ENCODE measurements around the gene ZFP90.
"Not testable (repeated sequence)": the region's sequence is repeated elsewhere in the genome, so short reads cannot be mapped to it uniquely, and the experiment has no call there.

Gene ZFP90

DNA sequence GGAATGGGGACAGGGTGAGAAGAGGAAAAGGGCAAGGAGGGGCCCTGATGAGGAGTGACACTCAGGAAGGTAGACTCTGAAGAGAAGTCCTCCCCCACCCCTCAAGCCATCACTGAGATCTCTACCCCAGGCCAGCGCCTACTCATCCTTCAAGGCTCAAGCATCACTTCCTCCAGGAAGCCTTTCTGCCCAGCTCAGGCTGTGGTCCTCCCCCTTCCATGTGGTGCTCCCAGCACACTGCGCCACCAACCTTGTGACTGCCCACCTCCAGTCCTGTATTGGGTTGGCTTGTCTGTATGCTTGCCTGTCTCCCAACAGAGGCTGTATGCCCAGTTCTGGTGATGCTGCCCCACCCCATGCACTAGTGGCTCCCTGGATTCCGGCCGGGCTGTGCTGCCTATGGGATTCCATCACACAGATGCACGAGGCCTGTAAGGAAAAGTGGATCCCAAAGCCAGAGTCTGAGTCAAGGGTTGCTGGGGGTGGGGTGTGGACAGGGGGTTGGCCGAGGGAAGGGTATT lies 19.8 kb upstream of the ZFP90 start:
- DNase-seq, result no peak

DNA sequence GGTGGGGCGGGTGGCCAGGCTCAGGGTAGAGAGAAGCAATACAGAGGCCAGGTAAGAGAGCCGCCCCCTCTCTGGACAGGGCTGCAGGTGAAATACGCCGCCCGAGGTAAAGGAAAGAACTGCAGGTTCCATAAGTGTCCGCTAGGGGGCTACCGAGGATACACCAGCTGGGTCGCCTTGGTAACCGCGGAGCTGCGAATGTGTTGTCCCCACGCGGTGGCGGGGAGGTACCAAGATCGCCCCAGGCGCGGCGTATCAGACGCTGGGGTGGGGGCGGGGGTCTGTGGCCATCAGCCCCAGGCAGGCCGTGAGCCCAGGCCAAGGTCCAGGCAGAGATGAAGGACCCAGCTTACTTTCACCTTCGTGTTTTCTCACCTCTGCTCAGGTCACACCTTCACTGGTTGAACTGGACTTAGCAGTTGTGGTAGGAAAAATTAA lies 18.4 kb upstream of the ZFP90 start:
- DNase-seq, result peak; percentile 89

DNA sequence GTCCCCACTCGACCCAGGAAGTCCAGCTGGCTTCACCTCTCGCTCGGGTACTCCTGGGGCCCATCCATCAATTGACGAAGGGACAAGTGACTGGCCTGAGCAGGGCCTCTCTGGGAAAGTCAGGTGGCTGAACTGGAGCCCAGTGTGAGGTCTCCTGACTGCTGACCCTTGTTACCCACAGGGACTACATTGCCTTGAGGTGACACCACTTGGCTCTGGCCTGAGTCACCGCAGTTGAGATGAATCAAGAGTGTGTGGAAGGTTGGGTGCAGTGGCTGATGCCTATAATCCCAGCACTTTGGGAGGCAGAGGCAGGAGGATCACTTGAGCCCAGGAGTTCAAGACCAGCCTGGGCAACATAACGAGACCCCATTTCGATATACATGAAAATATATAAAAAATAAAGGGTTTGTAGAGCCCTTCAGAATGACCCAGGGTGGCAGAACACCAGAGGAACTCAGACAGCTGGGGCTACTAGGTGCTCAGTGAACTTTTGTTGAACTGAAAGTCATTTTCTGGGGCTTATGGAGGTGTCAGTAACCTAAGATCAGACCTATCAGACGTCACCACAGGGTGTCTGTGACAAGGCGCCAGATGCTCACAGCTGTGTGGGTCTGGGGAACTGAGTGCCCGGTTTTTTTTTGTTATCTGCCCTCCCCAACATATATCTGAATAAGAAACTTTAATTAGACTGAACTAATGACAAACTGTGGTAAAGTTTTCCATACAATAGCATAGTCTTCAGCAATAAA lies 14.8 kb upstream of the ZFP90 start:
- no peak for DNase-seq

DNA sequence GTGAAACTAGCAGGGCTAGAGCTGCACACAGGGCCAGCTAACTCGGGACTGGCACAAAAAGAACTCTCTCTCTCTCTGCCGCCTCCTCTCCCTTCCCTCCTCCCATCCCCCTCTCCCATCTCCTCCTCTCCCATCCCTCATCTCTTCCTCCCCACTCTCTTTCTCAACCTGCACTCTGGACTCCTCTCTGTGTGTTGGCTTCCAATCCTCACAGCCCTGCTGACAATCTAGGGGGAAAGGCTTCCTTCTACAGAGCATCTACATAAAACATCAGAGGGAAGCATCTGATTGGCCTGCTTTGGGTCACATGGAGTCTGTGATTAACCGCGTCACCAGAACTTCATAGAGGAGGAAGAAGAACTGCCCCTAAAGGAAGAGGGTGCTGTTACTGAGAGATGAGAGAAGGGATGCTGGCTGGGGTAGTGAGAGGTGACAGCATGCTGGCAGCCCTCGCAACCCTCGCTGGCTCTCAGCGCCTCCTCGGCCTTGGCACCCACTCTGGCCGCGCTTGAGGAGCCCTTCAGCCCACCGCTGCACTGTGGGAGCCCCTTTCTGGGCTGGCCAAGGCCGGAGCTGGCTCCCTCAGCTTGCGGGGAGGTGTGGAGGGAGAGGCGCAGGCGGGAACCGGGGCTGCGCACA lies 12.8 kb upstream of the ZFP90 start:
- no peak for DNase-seq

DNA sequence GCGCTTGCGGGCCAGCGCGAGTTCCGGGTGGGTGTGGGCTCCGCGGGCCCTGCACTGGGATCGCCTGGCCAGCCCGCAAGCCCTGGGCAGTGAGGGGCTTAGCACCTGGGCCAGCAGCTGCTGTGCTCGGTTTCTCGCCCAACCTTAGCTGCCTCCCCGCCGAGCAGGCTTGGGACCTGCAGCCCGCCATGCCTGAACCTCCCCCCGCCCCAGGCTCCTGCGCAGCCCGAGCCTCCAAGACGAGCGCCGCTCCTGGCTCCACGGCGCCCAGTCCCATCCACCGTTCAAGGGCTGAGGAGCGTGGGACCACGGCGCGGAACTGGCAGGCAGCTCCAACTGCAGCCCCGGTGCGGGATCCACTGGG lies 12.3 kb upstream of the ZFP90 start:
- no peak for DNase-seq

DNA sequence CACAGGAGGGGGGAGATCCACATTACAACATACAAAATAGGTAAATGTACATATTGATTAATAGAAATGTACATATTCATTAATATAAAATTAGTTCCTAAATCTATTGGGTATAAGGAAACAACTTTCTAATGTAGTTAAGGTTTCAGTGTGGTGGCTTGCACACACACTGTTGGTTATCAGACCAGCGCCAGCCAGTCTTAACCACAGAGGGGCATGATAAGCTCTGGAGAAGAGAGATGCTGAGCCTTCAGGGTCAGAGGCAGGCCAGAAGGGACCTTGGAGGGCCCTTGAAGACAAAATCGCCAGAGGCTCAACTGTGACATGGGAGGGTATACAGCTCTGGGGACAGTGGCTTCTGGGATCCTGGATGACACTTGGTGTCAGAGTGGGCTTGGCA lies 10.9 kb upstream of the ZFP90 start:
- no peak for DNase-seq

DNA sequence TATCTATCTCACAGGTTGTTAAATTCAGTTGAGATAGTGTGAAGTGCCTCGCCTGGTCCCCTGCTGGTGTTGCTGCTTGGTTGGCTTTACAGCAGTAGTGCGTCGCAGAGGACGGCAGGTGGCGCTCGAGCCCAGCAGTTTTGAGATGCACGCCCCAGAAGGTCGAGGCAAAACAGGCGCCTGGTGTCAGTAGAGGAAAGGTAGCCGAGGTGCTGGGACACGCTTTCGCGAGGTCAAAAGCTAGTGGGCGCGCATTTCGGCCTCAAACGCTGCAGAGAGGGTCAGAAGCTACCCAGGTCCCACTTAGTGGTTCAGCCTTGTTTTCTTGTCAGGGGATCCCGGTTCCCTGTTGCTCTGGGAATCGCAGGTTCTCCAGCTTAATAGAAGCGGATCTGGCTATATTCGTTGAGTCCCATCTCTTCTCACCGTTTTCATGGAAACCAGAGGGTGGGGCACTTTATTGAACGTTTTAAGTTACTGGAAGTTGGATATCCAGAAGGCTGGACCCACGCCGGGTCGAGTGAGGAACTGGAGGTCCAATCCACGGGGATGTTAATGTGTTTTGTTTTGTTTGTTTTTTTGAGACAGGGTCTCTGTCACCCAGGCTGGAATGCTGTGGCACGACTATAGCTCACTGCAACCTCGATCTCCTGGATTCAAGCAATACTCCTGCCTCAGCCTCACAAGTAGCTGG lies 10.3 kb upstream of the ZFP90 start:
- DNase-seq, result peak; percentile 88

DNA sequence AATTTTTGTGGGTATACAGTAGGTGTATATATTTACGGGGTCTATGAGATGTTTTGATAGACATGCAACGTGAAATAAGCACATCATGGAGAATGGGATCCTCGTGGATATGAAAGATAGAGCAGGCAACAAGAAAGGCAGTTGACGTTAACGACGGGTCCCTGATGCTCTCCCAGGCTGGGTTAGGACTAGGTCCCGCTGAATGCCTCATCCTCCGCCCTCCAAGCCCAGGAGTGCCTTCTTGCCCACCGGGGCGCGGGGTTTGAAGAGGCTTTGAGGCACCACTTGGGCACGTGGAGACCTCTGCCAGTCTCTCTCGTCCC lies 9.5 kb upstream of the ZFP90 start:
- DNase-seq, result no peak

DNA sequence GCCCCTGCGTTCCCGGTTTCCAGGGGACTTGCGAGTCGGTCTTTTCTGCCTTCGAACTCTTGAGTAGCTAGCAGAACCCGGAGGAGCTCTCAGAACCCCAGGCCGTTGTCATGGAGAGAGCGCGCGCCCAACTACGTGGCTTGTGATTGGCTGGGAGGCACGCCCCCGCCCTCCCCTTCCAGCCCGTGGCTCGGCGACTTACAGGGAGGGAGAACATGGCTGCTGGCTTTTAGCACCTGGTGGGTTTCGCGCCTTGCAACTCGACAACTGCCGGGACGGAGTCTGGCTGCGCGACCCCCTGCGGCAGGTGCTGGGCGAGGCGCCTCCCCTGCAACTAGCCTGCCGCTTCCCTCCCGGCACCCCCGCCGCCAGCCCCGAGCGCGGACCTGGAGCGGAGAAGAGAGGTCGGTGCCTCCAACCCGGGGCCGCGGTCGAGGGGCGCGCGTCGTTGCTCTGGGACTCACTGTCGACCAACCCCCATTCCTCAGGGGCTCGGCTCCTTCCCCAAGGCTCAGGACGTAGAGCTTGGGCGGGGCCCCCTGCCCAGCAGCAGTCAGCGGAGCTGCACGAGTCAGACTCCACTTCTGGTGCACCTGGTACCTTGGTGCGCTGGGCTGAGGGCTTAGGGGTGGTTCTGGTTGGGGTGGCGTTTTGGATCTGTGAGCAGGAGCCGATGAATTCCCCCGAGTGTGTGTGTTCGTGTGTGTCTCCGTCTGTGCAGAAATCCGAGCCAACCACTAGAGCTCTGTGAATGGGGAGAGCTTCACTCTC lies 9.0 kb upstream of the ZFP90 start:
- DNase-seq, result peak; percentile 90

DNA sequence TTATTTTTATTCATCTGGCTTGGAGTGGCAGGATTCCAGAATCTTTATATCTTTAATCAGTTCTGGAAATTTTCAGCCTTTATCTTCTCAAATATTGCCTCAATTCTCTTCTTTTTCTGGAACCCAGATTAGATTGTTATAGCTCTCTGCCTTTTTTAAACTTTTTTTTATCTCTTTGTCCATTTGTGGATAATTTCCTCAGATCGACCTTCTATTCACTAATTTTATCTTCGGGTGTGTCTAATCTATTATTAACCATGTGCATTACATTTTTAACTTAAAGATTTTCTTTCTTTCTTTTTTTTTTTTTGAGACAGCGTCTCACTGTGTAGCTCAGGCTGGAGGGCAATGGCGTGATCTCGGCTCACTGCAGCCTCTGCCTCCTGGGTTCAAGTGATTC lies 5.2 kb upstream of the ZFP90 start:
- DNase-seq, result no peak

DNA sequence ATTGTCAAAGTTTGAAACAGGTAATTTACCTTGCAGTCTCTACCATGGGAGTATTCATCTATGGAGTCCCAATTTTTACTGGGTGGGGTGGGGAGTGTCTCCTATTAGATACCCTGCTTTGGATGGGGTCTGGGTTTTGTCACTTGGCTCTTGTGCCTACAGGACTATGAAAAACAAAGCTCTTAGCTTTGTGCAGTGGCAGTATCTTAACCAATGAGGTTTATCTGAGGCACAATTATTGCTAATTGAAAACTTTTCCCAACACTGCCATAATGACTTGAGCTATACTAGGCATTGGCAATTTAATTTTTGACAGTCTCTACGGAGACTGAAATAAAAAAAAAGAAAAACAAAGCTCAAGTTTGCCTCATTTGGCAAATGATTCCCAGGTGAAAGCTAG lies 3.8 kb upstream of the ZFP90 start:
- no peak for DNase-seq

DNA sequence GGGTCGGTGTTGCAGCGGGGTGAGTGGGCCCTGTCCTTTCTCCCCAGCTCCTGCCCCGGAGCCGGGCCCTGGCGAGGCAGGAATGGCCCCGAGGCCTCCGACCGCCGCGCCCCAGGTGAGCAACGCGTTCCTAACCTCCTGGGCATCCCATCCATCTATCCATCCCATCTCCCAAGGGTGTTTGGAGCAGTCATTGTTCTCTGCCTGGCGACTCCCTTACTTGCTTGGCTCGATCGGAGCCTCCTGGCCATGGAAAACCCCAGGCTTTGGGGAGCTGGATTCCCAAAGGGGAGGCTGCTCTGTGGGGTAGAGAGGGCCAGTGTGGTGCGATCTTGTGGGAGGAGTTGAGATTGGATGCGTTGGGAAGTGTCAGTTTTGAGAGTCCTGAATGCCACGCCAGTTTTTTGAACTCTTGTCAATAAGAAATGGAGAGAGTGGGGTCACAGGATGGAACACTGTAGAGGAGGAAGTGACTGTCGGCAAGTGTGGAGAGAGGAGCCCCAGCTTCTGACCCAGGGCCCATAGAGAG lies 684 bp downstream of the ZFP90 start:
- DNase-seq, result no peak

DNA sequence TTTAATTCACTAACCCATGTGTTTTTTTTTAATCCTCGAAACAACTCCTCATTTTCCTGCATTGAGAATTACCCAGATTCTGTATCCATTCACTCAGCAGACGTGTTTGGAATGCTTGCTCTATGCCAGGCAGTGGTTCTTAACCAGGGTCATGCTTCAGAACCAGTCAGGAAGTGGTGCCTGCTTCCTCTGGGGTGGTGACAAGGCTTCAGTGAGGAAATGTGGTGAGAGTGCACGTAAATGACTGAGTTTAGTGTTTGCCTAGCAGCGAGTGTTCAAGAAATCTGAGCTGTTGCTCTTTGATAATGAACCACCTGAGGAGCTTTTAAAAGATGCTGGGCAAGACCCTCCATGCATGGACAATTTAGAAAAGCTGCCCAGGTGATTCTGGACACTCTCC lies 9.9 kb downstream of the ZFP90 start:
- DNase-seq, result peak; percentile 26

DNA sequence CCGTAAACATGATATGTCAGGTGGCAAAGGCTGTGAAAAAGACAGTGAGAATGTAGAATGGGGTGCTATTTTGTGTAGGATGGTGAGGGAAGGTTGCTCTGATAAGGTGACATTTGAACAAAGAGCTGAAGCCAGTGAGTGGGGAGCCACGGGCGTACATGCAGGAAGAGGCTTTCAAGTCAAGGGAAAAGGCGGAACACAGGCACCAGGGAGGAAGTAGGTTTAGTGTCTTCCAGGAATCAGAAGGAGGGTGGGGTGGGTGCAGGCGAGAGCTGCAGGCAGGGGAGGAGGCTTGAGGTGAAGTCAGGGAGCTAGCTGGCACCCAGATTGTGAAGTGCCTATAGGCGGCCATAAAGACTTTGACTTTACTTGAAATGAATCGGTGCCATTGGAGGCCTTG lies 14.1 kb downstream of the ZFP90 start:
- DNase-seq, result no peak

DNA sequence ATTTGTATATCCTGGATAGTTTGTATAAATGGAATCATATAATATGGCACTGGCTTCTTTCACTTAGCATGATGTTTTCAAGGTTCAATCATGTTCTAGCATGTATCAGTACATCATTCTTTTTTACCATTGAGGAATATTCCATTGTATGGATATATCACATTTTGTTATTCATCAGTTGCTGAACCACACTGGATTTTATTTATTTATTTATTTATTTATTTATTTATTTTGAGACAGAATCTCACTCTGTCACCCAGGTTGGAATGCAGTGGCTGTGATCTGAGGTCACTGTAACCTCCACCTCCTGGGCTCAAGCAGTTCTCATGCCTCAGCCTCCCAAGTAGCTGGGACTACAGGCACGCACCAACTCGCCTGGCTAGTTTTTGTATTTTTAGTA lies 21.2 kb downstream of the ZFP90 start:
- DNase-seq, result not testable (repeated sequence)

DNA sequence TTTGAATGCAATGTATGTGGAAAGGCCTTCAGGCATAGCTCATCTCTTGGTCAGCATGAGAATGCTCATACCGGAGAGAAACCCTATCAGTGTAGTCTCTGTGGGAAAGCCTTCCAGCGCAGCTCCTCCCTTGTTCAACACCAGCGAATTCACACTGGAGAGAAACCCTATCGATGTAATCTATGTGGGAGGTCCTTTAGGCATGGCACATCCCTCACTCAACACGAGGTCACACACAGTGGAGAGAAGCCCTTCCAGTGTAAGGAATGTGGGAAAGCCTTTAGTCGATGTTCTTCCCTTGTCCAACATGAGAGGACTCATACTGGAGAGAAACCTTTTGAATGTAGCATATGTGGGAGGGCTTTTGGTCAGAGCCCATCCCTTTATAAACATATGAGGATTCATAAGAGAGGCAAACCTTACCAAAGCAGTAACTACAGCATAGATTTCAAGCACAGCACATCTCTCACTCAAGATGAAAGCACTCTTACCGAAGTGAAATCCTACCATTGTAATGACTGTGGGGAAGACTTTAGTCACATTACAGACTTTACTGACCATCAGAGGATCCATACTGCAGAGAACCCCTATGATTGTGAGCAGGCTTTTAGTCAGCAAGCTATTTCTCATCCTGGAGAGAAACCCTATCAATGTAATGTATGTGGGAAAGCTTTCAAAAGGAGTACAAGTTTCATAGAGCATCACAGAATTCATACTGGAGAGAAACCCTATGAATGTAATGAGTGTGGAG lies 24.7 kb downstream of the ZFP90 start:
- no peak for DNase-seq

DNA sequence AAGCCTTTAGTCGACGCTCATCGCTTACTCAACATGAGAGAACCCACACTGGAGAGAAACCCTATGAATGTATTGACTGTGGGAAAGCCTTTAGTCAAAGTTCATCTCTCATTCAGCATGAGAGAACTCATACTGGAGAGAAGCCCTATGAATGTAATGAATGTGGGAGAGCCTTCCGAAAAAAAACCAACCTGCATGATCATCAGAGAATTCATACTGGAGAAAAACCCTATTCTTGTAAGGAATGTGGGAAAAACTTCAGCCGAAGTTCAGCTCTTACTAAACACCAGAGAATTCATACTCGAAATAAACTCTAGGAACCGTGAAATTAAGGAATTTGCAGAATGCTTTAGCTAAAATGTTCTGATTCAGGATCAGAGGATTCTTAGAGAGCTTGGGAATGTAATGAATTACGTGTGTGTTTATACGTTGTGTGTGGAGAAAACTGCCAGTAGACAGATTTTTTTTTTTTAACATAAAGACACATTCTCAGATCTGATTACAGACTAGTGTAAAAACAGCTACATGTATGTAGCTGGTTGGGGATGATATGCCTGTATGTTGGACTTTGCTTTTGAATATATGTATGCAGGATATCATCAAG lies 25.4 kb downstream of the ZFP90 start:
- DNase-seq, result no peak

DNA sequence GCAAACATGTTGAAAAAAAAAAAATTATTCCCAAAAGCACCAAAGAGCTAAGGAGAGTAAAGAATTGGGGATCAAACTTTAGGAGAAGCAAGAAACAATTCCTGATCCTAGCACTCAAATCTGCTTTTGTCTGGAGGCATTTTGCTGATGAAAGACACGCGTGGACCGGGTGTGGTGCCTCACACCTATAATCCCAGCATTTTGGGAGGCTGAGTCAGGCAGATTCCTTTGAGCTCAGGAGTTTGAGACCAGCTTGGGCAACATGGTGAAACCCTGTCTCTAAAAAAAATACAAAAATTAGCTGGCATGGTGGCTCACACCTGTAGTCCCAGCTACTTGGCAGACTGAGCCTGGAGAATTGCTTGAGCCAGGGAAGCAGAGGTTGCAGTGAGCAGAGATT lies 35.4 kb downstream of the ZFP90 start:
- DNase-seq, result no peak

DNA sequence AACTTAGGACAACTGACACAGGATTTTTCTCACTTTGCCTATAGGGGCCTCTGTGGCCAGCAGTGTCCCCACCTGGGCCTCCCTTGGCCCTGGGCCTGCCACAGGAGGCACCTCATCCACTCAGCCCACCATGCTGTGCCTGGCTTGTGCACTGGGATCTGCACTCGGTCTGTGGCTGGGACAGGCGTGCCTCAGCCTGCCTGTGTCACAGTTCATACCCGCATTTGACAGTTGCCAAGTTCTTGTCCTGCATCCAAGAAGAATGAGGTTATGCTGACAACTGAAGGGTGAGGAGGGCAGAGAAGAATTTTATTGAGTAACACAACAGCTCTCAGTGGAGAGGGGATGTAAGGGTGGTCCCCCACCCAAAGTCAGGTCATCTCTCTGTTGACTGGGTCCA lies 36.0 kb downstream of the ZFP90 start:
- DNase-seq, result no peak

DNA sequence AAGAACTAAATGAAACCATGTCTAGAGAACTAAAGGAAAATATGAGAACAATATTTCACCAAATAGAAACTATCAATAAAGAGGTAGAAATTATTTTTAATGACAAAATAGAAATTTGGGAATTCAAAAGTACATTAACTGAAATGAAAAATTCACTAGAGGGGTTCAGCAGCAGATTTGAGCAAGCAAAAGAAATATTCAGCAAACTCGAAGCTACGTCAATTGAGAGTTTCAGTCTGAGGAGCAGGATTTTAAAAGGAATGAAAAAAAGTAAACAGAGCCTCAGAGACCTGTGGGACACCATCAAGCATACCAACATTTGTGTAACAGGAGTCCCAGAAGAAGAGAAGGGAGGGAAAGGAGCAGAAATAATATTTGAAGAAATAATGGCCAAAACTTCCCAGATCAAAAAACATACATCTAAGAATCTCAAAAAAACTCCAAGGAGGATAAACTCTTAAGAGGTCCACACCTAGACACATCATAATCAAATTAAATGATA lies 38.3 kb downstream of the ZFP90 start:
- DNase-seq, result no peak

DNA sequence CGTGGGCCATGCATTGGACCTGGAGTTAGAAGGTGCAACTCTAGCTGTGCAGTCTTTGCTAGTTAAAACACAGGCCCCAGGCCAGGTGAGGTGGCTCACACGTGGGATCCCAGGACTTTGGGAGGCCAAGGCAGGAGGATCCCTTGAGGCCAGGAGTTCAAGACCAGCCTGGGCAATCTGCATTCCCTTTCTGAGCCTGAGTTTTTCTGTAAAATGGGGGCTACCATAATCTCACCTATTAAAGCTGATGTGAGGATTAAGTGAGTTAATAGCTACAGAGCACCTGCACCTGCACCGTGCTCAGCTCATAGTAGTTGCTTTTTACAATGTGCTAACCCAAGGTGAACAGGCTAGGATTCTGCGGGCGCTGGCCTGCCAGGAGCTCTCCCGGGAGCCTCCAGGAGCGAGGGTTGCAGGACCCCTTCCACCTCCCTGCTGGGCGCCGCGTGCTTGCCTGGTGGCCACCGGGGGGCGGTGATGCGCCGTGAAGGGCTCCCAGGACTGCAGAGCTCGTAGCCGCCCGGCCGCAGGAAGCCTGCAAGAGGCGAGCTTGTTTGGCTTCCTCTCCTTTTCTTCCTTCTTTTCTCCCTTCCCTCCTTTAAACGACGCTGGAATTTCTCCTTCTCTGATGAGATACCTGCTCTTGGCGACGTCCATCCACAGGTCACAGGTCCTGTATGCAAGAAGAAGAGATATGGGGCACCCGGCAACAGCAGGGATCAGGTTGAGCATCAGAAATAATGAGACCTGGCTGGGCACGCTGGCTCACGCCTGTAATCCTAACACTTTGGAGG lies 51.3 kb downstream of the ZFP90 start:
- peak; percentile 39 for DNase-seq
